WTC11 (cell line): Measurements from ENCODE around the gene SPART. TPM values are rescaled to one million over a fixed set of nuclear protein-coding genes. Genes with fewer than 3 reads are reported as not detected.
"Not testable (repeated sequence)": the region's sequence is repeated elsewhere in the genome, so short reads cannot be mapped to it uniquely, and the experiment has no call there.

Source experiments
- ATAC-seq: fragments of 200-7000 bp; cut with Tn5 transposase; 2 replicates; pipeline ENCODE4 v1.10.0; 2021; ENCODE audit warnings: mild to moderate bottlenecking, moderate library complexity
- CTCF ChIA-PET: fragments of 300-600 bp; sonication (Branson Sonifier 250); formaldehyde crosslinking; loops from one replicate; lab custom pipeline; 2021; ENCODE audit warnings: antibody characterized with exemption; lab: Charles Lee
- POLR2A ChIA-PET: fragments of 350-600 bp; sonication (Branson Sonifier 250); formaldehyde crosslinking; loops from one replicate; lab custom pipeline; 2021; ENCODE audit warnings: antibody characterized with exemption; lab: Charles Lee
- DNase-seq: peaks from one replicate; pipeline ENCODE4 v3.0.0; 2021; ENCODE audit warnings: low spot score
- H3K27ac Mint-ChIP-seq: 2 replicates; pipeline ENCODE4 v1.8.0; 2021; ENCODE audit warnings: mixed read lengths
- H3K27me3 Mint-ChIP-seq: 2 replicates; pipeline ENCODE4 v1.8.0; 2021; ENCODE audit warnings: low read depth, mild to moderate bottlenecking, moderate library complexity, mixed read lengths
- H3K36me3 Mint-ChIP-seq: 2 replicates; pipeline ENCODE4 v1.8.0; 2021; ENCODE audit warnings: mixed read lengths
- H3K4me1 Mint-ChIP-seq: 2 replicates; pipeline ENCODE4 v1.8.0; 2022; ENCODE audit warnings: mixed read lengths
- H3K4me3 Mint-ChIP-seq: 2 replicates; pipeline ENCODE4 v1.8.0; 2021; ENCODE audit warnings: mild to moderate bottlenecking, moderate library complexity, mixed read lengths
- H3K9me3 Mint-ChIP-seq: 2 replicates; pipeline ENCODE4 v1.8.0; 2021; ENCODE audit warnings: mixed read lengths
- ATF2 ChIP-seq: sonication (generic); formaldehyde crosslinking; IDR thresholded peaks from 2 replicates; pipeline ENCODE4 v1.8.1; 2022; ENCODE audit warnings: low read depth, missing genetic modification reagents, borderline replicate concordance
- CBFB ChIP-seq: sonication (generic); formaldehyde crosslinking; IDR thresholded peaks from 2 replicates; pipeline ENCODE4 v1.8.1; 2022; ENCODE audit warnings: mild to moderate bottlenecking, low read depth, missing genetic modification reagents
- E2F5 ChIP-seq: sonication (generic); formaldehyde crosslinking; IDR thresholded peaks from 2 replicates; pipeline ENCODE4 v1.8.1; 2022; ENCODE audit warnings: mild to moderate bottlenecking, moderate library complexity, missing genetic modification reagents
- ESRRA ChIP-seq: sonication (generic); formaldehyde crosslinking; IDR thresholded peaks from 2 replicates; pipeline ENCODE4 v1.8.1; 2022; ENCODE audit warnings: mild to moderate bottlenecking, missing genetic modification reagents, borderline replicate concordance
- FOXJ3 ChIP-seq: sonication (generic); formaldehyde crosslinking; IDR thresholded peaks from 2 replicates; pipeline ENCODE4 v1.9.0; 2021; ENCODE audit warnings: missing genetic modification reagents, mild to moderate bottlenecking, borderline replicate concordance
- FOXP4 ChIP-seq: sonication (generic); formaldehyde crosslinking; IDR thresholded peaks from 2 replicates; pipeline ENCODE4 v1.8.0; 2022; ENCODE audit warnings: mild to moderate bottlenecking, missing genetic modification reagents
- GRHL2 ChIP-seq: fragments of 250-450 bp; sonication (Bioruptor Pico); IDR thresholded peaks from 2 replicates; pipeline ENCODE4 v1.8.0; 2022; ENCODE audit warnings: mild to moderate bottlenecking, moderate library complexity; ENCODE audit not compliant: insufficient replicate concordance, severe bottlenecking
- IRF1 ChIP-seq: sonication (generic); formaldehyde crosslinking; IDR thresholded peaks from 2 replicates; pipeline ENCODE4 v1.8.0; 2023; ENCODE audit warnings: missing genetic modification reagents
- NFE2L1 ChIP-seq: sonication (generic); formaldehyde crosslinking; IDR thresholded peaks from 2 replicates; pipeline ENCODE4 v1.8.1; 2023; ENCODE audit warnings: missing genetic modification reagents
- PRDM15 ChIP-seq: sonication (generic); formaldehyde crosslinking; IDR thresholded peaks from 2 replicates; pipeline ENCODE4 v1.8.0; 2022; ENCODE audit warnings: missing genetic modification reagents
- TP53 ChIP-seq: sonication (generic); formaldehyde crosslinking; IDR thresholded peaks from 2 replicates; pipeline ENCODE4 v1.8.1; 2023; ENCODE audit warnings: mild to moderate bottlenecking, missing genetic modification reagents
- ZBTB21 ChIP-seq: sonication (generic); formaldehyde crosslinking; IDR thresholded peaks from 2 replicates; pipeline ENCODE4 v1.8.1; 2023; ENCODE audit warnings: mild to moderate bottlenecking, missing genetic modification reagents, borderline replicate concordance
- ZNF671 ChIP-seq: fragments of 250-450 bp; sonication (Bioruptor Pico); IDR thresholded peaks from 2 replicates; pipeline ENCODE4 v1.8.0; 2021; ENCODE audit warnings: mild to moderate bottlenecking
- total RNA-seq: library from RNA; stranded (reverse); gene quantifications from 3 replicates; pipeline ENCODE4 v1.2.3, GENCODE V29; 2021

Gene SPART
- total RNA-seq, 1 experiment from 2014 or later, result 95.7 TPM

- peaks cover 17% of the 10 kb centered on the region for H3K9me3 Mint-ChIP-seq
- H3K27me3 Mint-ChIP-seq, result no peaks in the 10 kb centered on the region; the same call in 1 of the 2 replicates
- ATAC-seq, result no peak
- H3K36me3 Mint-ChIP-seq, result peaks cover 82% of the 10 kb centered on the region
- H3K27ac Mint-ChIP-seq, result peak overlapping the region; percentile 90
- peaks cover 76% of the 10 kb centered on the region for H3K4me1 Mint-ChIP-seq
- ChIA-PET CTCF (interaction anchor here (0.9 kb wide), 1 partner anchor 23 kb away, joined by 3 read pairs; no protein-coding TSS in a partner anchor), POLR2A (no interaction called here)
- no peak overlapping the region for H3K4me3 Mint-ChIP-seq
- TF ChIP-seq ZBTB21 (CRISPR knock-in tag), result no peak
- no peak for TF ChIP-seq ESRRA (CRISPR knock-in tag)
- TF ChIP-seq CBFB (CRISPR knock-in tag), result no peak
- no peak for TF ChIP-seq ZNF671
- TF ChIP-seq E2F5 (CRISPR knock-in tag), result no peak
- TF ChIP-seq FOXJ3 (CRISPR knock-in tag), result no peak
- TF ChIP-seq ATF2 (CRISPR knock-in tag), result no peak
- TF ChIP-seq PRDM15, result no peak
- TF ChIP-seq GRHL2 (CRISPR knock-in tag), result no peak
- TF ChIP-seq FOXP4 (CRISPR knock-in tag), result no peak
- no peak for TF ChIP-seq TP53 (CRISPR knock-in tag)
- TF ChIP-seq IRF1 (CRISPR knock-in tag), result no peak
- TF ChIP-seq NFE2L1 (CRISPR knock-in tag), result no peak
- DNase-seq, result no peak
Observed at GRCh38 chr13:36323408-36323807, 22.8 kb downstream of the SPART start.

GRCh38 chr13:36319793-36320192, 26.4 kb downstream of the SPART start:
- DNase-seq, H3K27me3 Mint-ChIP-seq, H3K4me3 Mint-ChIP-seq, ATAC-seq, POLR2A ChIA-PET, CTCF ChIA-PET: not testable (repeated sequence)
- H3K9me3 Mint-ChIP-seq, result peaks cover 50% of the 10 kb centered on the region
- H3K36me3 Mint-ChIP-seq, result peaks cover 91% of the 10 kb centered on the region
- H3K4me1 Mint-ChIP-seq, result peaks cover 59% of the 10 kb centered on the region
- peak overlapping the region; percentile 93 for H3K27ac Mint-ChIP-seq
